IMR-90 (cell line): ENCODE data around the gene PI4KA.

ENCODE experiments used
- BHLHE40 ChIP-seq: fragments of 150-350 bp; IDR thresholded peaks from 2 replicates; pipeline ENCODE4 v1.6.1; 2016; ENCODE audit warnings: mild to moderate bottlenecking, low read depth, low read length
- CEBPB ChIP-seq: IDR thresholded peaks from 2 replicates; pipeline ENCODE4 v1.6.1; 2012; ENCODE audit warnings: low read depth, low read length, improper control_type of control experiment
- CTCF ChIP-seq: conservative IDR thresholded peaks from 2 replicates; pipeline ENCODE4 v1.5.1; 2012; ENCODE audit warnings: mild to moderate bottlenecking, low read depth, low read length, improper control_type of control experiment
- FOS ChIP-seq: fragments of 150-350 bp; IDR thresholded peaks from 2 replicates; pipeline ENCODE4 v1.6.1; 2016; ENCODE audit warnings: low read depth, low read length
- MAFK ChIP-seq: IDR thresholded peaks from 2 replicates; pipeline ENCODE4 v1.6.1; 2012; ENCODE audit warnings: low read depth, low read length, improper control_type of control experiment
- MAZ ChIP-seq: IDR thresholded peaks from 2 replicates; pipeline ENCODE4 v1.6.1; 2012; ENCODE audit warnings: low read depth, mild to moderate bottlenecking, low read length, improper control_type of control experiment, moderate library complexity, borderline replicate concordance
- MXI1 ChIP-seq: IDR thresholded peaks from 2 replicates; pipeline ENCODE4 v1.6.1; 2012; ENCODE audit warnings: low read depth, mild to moderate bottlenecking, low read length, moderate library complexity, borderline replicate concordance
- POLR2A ChIP-seq: IDR thresholded peaks from 2 replicates; pipeline ENCODE4 v1.6.1; 2012; ENCODE audit warnings: mild to moderate bottlenecking, low read depth, low read length
- RAD21 ChIP-seq: IDR thresholded peaks from 2 replicates; pipeline ENCODE4 v1.6.1; 2012; ENCODE audit warnings: low read length, improper control_type of control experiment
- RCOR1 ChIP-seq: IDR thresholded peaks from 2 replicates; pipeline ENCODE4 v1.6.1; 2012; ENCODE audit warnings: mild to moderate bottlenecking, low read length, improper control_type of control experiment; ENCODE audit not compliant: insufficient replicate concordance
- RFX5 ChIP-seq: IDR thresholded peaks from 2 replicates; pipeline ENCODE4 v1.8.0; 2012; ENCODE audit warnings: low read depth, mild to moderate bottlenecking, low read length, moderate library complexity
- SMC3 ChIP-seq: fragments of 150-350 bp; IDR thresholded peaks from 2 replicates; pipeline ENCODE4 v1.6.1; 2016; ENCODE audit warnings: low read depth, mild to moderate bottlenecking, antibody characterized with exemption, low read length, moderate library complexity
- USF2 ChIP-seq: fragments of 150-350 bp; IDR thresholded peaks from 2 replicates; pipeline ENCODE4 v1.6.1; 2017; ENCODE audit warnings: mild to moderate bottlenecking, antibody characterized with exemption, low read length, low read depth

GRCh38 chr22:20882855-20883254, 24.2 kb upstream of the PI4KA start:
- TF ChIP-seq CTCF = no peak
- no peak for TF ChIP-seq SMC3
- TF ChIP-seq POLR2A = no peak
- TF ChIP-seq BHLHE40 = no peak
- TF ChIP-seq USF2 = no peak
- no peak for TF ChIP-seq FOS
- no peak for TF ChIP-seq RFX5
- TF ChIP-seq MAFK = no peak
- TF ChIP-seq MAZ = no peak
- no peak for TF ChIP-seq CEBPB
- TF ChIP-seq RCOR1 = no peak
- no peak for TF ChIP-seq RAD21
- no peak for TF ChIP-seq MXI1
